Ectodermal cell (in vitro differentiated cells): Measurements from ENCODE around the gene KCTD6.
A peak's percentile ranks its signal among the peaks of the same experiment; 100 is the strongest.

ENCODE experiments used
- H3K27ac ChIP-seq: 2 replicates; pipeline ENCODE4 v1.7.0; 2013; ENCODE audit warnings: mild to moderate bottlenecking, low read depth, low read length; ENCODE audit not compliant: insufficient read depth, poor library complexity, severe bottlenecking
- H3K27me3 ChIP-seq: 2 replicates; pipeline ENCODE4 v1.7.0; 2013; ENCODE audit warnings: mild to moderate bottlenecking, low read length; ENCODE audit not compliant: insufficient read depth, control insufficient read depth, poor library complexity, severe bottlenecking
- H3K36me3 ChIP-seq: one replicate; pipeline ENCODE4 v1.7.0; 2013; ENCODE audit warnings: low read length; ENCODE audit not compliant: control insufficient read depth, insufficient read depth
- H3K4me1 ChIP-seq: one replicate; pipeline ENCODE4 v1.7.0; 2013; ENCODE audit warnings: low read length; ENCODE audit not compliant: control insufficient read depth, insufficient read depth
- H3K4me3 ChIP-seq: 2 replicates; pipeline ENCODE4 v1.7.0; 2013; ENCODE audit warnings: low read depth, low read length, control low read depth; ENCODE audit not compliant: insufficient read depth
- H3K9me3 ChIP-seq: 2 replicates; pipeline ENCODE4 v1.7.0; 2013; ENCODE audit warnings: mild to moderate bottlenecking, low read length, moderate library complexity; ENCODE audit not compliant: control insufficient read depth
- WGBS, 2 experiments: methylation state at CpG; one replicate each; pipeline ENCODE4 v1.1.7; 2013; ENCODE audit warnings: missing lambda C conversion rate in 2 of 2; 5-methylcytosine and 5-hydroxymethylcytosine counted together

KCTD6 gene

GRCh38 chr3:58502872-58503271 lies 11.0 kb downstream of the KCTD6 start:
- peaks cover 7% of the 10 kb centered on the region for H3K4me1 ChIP-seq
- no peaks in the 10 kb centered on the region for H3K9me3 ChIP-seq
- no peaks in the 10 kb centered on the region for H3K27me3 ChIP-seq
- WGBS, 2 experiments: 88% methylated on average over 1 of the region's 1 CpG; no CpG with 5 or more reads in 1 of the 2 experiments
- peaks cover 19% of the 10 kb centered on the region for H3K36me3 ChIP-seq
- no peak overlapping the region for H3K4me3 ChIP-seq
- no peak overlapping the region for H3K27ac ChIP-seq

GRCh38 chr3:58507356-58508078 lies 15.6 kb downstream of the KCTD6 start:
- H3K4me3 ChIP-seq: no peak overlapping the region
- 89 to 100% methylated on average over 2 of the region's 2 CpGs for WGBS, 2 experiments
- no peak overlapping the region for H3K27ac ChIP-seq
- peaks cover 2% of the 10 kb centered on the region for H3K36me3 ChIP-seq
- H3K9me3 ChIP-seq: no peaks in the 10 kb centered on the region
- no peaks in the 10 kb centered on the region for H3K27me3 ChIP-seq
- H3K4me1 ChIP-seq: no peaks in the 10 kb centered on the region

DNA sequence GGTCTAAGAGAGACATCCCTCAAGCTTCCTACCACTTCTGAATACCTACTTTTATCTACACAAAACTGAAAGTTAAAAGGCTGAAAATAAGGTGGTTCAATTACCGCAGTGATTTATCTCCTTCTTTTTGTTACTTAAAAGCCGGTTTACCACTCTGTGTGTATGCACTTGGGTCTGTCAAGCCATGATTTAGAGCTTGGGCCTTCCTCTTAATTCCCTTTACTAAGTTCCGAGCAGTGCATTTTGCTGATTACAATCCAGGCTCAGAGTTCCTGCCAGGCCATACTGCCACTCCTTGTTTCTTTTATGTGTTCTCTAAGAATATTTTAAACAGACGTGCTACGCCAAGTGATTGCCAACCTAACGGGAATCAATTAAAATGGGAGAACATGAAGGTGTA lies 16.5 kb downstream of the KCTD6 start:
- no peaks in the 10 kb centered on the region for H3K27me3 ChIP-seq
- no peak overlapping the region for H3K27ac ChIP-seq
- 80 to 82% methylated on average over 6 of the region's 6 CpGs for WGBS, 2 experiments
- H3K4me1 ChIP-seq: no peaks in the 10 kb centered on the region
- no peaks in the 10 kb centered on the region for H3K9me3 ChIP-seq
- no peak overlapping the region for H3K4me3 ChIP-seq
- peaks cover 2% of the 10 kb centered on the region for H3K36me3 ChIP-seq

DNA sequence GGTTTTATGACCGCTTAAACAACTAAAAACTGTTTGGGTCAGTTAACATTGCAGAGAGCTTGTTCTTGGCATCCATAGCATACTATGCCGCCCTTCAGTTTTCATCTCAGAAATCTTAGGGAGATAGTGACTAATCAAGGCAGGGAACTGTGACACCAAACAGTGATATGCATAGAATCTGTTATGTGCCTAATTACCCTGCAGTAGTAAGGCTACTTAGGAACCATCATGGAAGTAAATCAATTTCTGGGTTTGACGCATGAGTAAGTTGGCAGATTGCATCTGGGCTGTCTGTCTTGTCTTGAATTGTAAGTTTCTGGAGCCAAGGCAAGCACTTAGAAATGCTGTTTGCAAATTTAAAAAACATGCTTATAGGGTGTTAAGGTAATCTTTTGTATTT lies 22.5 kb downstream of the KCTD6 start:
- H3K36me3 ChIP-seq: no peaks in the 10 kb centered on the region
- WGBS, 2 experiments: 94 to 96% methylated on average over 3 of the region's 3 CpGs
- H3K4me3 ChIP-seq: no peak overlapping the region
- no peak overlapping the region for H3K27ac ChIP-seq
- peaks cover 8% of the 10 kb centered on the region for H3K4me1 ChIP-seq
- no peaks in the 10 kb centered on the region for H3K9me3 ChIP-seq
- no peaks in the 10 kb centered on the region for H3K27me3 ChIP-seq

DNA sequence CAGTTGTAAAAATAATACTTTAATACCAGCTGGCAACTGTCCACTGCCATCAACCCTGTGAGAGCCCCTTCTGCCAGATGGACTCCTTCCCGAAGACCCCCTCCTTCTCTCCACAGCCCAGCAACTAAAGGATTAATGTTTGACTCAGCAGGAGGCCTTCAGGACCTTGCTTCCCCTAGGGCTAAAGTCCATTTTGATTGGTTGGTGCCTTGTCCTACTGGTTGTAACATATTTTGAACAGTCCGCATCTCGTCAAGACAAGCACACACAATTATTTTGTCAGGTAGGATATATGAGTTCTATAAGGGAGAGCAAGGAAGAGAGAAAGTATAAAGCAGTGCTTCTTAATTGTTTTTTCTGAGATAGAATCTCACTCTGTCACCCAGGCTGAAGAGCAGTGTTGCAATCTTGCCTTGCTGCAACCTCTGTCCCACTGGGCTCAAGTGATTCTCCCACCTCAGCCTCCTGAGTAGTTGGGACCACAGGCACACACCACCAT lies 26.4 kb downstream of the KCTD6 start:
- Histone ChIP-seq H3K4me1 (peaks cover 36% of the 10 kb centered on the region), H3K9me3 (no peaks in the 10 kb centered on the region), H3K27me3 (no peaks in the 10 kb centered on the region), H3K27ac (no peak overlapping the region), H3K36me3 (no peaks in the 10 kb centered on the region), H3K4me3 (no peak overlapping the region)
- 25 to 36% methylated on average over 1 to 3 of the region's 3 CpGs for WGBS, 2 experiments

GRCh38 chr3:58519668-58520402 lies 27.9 kb downstream of the KCTD6 start:
- 93 to 96% methylated on average over 6 of the region's 6 CpGs for WGBS, 2 experiments
- no peak overlapping the region for H3K27ac ChIP-seq
- H3K9me3 ChIP-seq: no peaks in the 10 kb centered on the region
- H3K4me1 ChIP-seq: peaks cover 40% of the 10 kb centered on the region
- no peaks in the 10 kb centered on the region for H3K27me3 ChIP-seq
- H3K4me3 ChIP-seq: no peak overlapping the region
- H3K36me3 ChIP-seq: no peaks in the 10 kb centered on the region

GRCh38 chr3:58520403-58521335 lies 28.8 kb downstream of the KCTD6 start:
- no peak overlapping the region for H3K27ac ChIP-seq
- H3K4me1 ChIP-seq: peaks cover 40% of the 10 kb centered on the region

DNA sequence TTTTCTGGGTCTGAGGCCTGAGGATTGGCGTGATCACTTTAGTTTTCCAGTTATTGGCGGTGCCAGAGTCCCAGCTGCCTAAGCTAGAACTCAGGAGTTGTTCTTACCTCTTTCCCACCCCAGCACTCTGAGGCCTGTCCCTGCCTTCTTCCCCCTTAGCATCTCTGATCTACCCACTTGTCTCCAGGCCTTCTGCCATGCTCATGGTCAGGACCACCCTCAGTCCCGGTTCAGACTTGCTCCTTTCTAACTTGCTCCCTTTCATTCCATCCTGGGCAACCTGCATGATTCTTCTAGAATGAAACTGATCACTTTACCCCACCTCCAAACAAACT lies 29.4 kb downstream of the KCTD6 start:
- Histone ChIP-seq H3K4me3 (no peak overlapping the region), H3K4me1 (peaks cover 43% of the 10 kb centered on the region), H3K9me3 (no peaks in the 10 kb centered on the region), H3K27me3 (no peaks in the 10 kb centered on the region), H3K27ac (no peak overlapping the region), H3K36me3 (no peaks in the 10 kb centered on the region)
- 92 to 94% methylated on average over 3 of the region's 3 CpGs for WGBS, 2 experiments

More at GRCh38 chr3:58520403-58521335, 28.8 kb downstream of the KCTD6 start:
- no peaks in the 10 kb centered on the region for H3K9me3 ChIP-seq
- no peaks in the 10 kb centered on the region for H3K27me3 ChIP-seq
- 65 to 66% methylated on average over 8 of the region's 8 CpGs for WGBS, 2 experiments
- H3K4me3 ChIP-seq: no peak overlapping the region
- no peaks in the 10 kb centered on the region for H3K36me3 ChIP-seq

DNA sequence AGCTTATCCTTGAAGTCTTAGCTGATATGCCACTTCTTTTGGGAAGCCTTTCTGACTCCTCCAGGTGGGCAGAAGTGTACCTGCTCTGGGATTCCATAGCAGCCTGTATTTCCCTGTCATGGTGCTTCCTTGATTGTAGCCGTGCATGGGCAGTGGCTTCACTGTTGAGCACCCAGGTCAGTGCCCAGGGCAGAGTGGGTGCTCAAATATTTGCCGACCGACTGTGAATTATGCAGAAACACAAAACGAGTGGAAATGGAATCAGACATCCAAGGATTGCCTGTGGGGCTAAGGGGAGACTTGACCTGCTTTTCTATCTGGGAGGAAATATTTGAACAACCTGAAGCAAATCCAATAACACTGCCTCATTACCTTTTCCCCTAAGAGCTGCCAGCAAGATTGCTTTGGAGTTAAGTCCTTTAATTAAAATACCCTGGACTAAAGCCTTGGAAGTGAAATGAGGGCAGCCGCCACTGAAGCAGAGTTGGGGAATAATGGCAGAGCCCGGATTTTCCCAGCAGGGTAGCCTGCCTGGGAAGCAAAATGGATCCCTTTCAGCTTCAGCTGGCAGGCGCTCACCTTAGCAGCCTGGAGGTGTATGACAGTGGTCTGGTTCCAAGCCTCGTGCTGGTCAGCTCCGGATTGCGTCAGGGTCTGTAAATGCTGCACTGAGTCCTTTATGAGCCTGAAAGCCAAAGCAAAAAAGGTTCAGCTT lies 30.2 kb downstream of the KCTD6 start:
- peak overlapping the region; percentile 50 for H3K27ac ChIP-seq
- H3K27me3 ChIP-seq: no peaks in the 10 kb centered on the region
- H3K4me1 ChIP-seq: peaks cover 49% of the 10 kb centered on the region
- H3K4me3 ChIP-seq: no peak overlapping the region
- no peaks in the 10 kb centered on the region for H3K9me3 ChIP-seq
- 47 to 55% methylated on average over 10 of the region's 10 CpGs for WGBS, 2 experiments
- no peaks in the 10 kb centered on the region for H3K36me3 ChIP-seq
